SW480 (cell line): ENCODE results near the gene FSTL3.
"Not testable (repeated sequence)": the region's sequence is repeated elsewhere in the genome, so short reads cannot be mapped to it uniquely, and the experiment has no call there.

Experiments
- DNase-seq: peaks from one replicate; pipeline ENCODE4 v3.0.0-alpha.2; 2016; ENCODE audit warnings: low spot score

FSTL3 gene

DNA sequence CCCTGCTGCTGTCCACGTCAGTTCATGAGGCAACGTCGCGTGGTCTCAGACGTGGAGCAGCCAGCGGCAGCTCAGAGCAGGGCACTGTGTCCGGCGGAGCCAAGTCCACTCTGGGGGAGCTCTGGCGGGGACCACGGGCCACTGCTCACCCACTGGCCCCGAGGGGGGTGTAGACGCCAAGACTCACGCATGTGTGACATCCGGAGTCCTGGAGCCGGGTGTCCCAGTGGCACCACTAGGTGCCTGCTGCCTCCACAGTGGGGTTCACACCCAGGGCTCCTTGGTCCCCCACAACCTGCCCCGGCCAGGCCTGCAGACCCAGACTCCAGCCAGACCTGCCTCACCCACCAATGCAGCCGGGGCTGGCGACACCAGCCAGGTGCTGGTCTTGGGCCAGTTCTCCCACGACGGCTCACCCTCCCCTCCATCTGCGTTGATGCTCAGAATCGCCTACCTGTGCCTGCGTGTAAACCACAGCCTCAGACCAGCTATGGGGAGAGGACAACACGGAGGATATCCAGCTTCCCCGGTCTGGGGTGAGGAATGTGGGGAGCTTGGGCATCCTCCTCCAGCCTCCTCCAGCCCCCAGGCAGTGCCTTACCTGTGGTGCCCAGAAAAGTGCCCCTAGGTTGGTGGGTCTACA is 6.6 kb downstream of the FSTL3 start:
- DNase-seq, result no peak

DNA sequence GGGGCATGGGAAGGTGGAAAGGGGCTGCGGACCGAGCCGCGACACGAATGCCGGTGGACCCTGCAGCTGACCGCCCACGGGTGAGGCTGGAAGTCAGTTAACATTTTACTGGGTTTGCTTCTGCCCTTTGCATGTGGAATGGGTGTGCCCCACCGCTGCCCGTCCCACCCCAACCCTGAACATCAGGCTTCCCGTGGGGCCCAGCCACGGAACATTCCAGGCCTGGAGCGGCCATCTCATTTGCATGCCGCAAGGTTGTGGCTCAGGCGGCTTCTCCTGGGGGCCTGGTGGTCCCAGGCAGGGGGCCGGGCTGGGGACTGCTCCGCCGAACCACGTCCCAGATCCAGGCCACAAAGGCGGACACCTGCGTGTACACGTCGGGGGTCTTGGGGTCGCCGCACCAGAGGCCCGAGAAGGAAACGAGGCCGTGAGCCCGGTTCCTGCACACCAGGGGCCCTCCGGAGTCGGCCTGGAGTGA is 9.3 kb downstream of the FSTL3 start:
- DNase-seq, result no peak

DNA sequence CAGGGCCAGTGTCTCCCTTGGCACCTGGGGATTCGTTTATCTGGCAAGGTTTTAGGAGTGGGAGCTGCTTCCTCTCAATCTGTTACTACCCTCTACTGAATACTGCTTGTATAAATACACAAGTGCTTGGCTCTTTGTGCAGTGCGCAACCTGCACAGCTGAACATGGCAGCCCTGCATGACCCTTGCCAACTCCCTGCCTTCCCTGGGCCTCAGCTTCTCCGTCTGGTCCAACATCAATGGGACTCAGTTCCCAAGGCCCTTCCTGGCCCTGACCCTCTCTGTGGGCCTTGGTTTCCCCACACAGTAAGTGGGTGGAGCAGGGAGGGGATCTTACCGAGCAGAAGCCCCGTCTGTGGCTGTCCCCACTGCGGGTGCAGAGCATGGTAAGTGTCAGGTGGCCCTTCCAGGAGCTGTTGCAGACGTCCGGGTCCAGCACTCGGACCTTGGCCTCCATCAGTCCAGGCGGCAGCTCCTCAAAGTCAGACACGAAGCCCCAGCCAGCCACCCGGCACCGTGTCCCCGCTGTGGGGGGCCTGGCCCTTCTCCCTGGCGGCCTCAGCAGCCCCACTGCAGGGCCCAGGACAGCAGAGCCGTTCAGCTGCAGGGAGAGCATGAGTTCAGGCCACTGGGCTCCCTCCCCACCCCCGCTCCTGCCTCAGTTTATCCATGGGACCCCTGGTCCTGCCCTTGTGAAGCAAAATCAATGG is 10.6 kb downstream of the FSTL3 start:
- no peak for DNase-seq

DNA sequence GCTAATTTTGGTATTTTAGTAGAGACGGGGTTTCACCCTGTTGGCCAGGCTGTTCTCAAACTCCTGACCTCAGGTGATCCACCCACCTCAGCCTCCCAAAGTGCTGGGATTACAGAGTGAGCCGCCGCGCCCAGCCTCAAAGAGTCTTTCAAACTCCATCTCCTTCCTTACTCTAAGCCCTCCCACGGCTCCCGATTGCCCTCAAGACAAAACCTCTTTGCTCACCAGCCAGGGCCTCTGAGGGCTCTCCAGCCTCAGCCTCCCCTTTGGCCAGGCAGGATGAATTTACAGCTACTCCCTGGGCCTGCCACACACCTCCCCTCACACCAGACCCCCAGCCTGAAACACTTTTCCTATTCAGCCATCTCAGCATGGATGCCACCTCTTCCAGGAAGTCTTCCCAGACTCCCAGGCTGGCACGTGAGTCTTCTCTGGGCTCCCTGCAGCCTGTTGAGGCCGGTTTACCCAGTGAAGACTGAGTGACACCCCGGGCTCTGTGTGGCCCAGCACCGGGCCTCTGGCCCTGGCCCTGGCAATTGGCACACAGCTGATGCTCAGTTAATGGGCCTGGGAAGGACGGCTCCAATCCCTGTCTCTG is 11.5 kb downstream of the FSTL3 start:
- DNase-seq, result no peak

DNA sequence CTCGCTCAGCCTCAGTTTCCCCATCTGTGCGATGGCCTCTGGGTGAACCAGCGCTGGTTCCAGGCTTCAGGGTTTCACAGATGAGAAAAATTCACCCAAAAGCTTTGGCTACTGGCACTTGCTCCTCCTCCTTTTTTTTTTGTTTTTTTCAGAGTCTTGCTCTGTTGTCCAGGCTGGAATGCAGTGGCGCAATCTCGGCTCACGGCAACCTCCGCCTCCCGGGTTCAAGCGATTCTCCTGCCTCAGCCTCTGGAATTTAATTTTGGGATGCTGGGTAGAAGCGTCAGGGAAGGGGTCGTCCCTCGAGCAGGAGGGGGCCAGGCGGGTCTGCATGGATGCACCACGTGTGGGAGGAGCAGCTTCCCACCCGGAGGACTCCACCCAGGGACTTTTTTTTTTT is 12.0 kb downstream of the FSTL3 start:
- DNase-seq, result no peak

DNA sequence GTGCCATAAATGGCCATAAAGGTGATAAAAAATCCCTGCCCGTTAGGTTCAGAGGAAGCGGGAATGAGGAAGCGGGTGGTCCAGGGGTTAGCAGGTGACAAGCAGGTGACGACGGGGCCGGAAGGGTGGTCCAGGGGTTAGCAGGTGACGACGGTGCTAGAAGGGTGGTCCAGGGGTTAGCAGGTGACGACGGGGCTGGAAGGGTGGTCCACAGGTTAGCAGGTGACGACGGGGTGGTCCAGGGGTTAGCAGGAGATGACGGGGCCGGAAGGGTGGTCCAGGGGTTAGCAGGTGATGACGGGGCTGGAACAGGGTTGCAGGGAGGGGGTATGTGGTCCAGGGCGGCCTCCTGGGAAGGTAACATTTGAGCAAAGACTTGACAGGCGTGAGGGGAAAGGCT is 12.8 kb downstream of the FSTL3 start:
- DNase-seq, result no peak

DNA sequence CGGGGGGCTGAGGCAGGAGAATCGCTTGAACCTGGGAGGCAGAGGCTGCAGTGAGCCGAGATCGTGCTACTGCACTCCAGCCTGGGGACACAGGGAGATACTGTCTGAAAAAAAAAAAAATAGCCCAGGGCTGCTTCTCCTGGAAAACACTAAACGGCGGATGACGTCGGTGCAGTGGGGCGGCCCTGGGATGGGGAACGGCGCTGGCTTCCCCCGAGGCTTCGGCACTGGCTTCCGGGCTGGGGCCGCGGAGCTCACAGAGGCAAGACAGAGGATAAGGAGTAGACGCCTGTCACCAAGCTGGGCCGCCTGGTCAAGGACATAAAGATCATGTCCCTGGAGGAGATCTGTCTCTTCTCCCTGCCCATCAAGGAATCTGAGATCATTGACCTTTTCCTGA is 14.0 kb downstream of the FSTL3 start:
- no peak for DNase-seq

DNA sequence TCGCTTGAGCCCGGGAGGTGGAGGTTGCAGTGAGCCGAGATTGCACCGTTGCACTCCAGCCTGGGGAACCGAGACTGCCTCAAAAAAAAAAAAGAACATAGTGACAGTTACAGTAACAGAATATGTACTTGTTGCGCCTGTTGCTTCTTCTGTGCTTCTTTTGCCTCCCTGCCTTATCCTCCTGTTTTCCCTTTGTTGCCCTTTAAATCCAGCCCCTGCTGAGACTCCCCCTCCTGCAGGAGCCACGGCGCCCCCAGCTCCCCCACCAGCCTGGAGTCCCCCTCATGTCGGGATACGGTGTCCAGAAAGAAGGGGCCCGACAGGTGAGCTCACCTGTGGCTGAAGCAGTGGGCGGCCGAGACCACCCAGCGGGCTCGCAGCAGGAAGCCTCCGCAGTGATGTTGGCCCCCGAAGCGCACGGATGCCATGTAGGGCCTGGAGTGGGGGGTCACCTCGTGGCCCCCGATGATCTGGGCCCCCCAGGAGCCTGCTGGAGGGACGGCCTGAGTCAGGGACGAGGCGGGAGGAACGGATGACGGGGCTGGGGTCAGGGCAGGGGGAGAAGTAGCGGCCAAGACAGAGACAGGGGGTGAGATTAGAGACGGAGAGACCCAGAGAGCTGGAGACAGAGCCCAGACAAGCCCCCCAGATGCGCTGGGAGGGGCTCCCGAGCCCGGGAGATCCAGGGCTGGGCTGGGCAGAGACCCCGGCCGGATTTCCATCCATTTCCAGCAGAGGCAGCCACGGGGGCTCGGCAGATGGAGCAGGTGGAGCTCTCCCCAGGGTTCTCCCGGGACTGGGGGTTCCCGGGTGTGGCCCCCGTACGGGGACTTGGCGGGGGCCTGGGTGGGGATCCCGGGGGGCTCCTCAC is 18.5 kb downstream of the FSTL3 start:
- DNase-seq, result no peak

DNA sequence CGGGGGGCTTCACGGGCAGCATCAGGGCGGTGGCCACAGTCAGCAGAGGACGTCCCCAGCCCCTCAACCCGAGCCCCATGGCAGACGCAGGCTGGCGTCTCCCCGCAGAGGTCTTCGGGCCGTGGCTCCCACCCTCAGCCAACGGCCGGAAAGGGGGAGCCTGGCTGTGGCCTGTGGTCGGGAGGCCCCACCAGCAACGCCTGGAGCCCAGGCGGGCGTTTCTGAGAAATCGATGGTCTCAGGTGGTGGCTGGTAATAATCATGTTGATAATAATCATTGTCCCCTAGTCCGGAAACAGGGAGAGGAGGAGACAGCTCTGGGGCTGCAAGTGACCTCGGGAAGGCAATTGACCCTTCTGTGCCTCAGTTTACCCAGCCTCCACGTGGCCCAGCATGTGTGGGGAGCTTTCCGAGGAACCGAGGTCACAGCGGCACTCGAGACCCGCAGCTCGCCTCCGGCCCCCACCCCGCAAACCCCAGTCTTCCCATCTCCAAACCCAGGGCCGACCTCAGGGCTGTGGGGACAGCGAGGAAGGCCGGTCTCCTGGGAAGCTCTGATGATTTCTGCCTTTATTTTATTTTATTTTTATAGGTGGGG is 19.3 kb downstream of the FSTL3 start, which contains the start of gene PRSS57:
TSS of gene PRSS57 (minus strand) at position 101 of the 598 bp plus-strand sequence. CDS start at position 79, 22 bp downstream.
- DNase-seq, result no peak

DNA sequence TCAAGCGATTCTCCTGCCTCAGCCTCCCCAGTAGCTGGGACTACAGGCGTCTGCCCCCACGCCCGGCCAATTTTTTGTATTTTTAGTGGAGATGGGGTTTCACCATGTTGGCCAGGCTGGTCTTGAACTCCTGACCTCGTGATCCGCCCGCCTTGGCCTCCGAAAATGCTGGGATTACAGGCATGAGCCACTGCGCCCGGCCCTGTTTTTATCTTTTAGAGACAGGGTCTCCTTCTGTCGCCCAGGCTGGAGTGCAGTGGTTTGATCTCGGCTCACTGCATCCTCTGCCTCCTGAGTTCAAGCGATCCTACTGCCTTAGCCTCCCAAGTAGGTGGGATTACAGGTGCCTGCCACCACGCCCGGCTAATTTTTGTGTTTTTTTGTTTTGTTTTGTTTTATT is 22.3 kb downstream of the FSTL3 start:
- not testable (repeated sequence) for DNase-seq

DNA sequence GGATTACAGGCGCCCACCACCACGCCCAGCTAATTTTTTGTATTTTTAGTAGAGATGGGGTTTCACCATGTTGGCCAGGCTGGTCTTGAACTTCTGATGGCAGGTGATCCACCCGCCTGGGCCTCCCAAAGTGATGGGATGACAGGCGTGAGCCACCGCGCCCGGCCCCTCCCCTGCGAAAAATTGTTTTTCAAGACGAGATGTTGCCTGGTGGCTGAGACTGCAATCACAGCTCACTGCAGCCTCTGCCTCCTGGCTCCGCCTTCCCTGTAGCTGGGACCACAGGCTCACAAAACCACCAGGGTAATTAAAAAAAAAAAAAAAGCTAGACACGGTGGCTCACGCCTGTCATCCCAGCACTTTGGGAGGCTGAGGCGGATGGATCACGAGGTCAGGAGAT is 23.7 kb downstream of the FSTL3 start:
- DNase-seq, result not testable (repeated sequence)

DNA sequence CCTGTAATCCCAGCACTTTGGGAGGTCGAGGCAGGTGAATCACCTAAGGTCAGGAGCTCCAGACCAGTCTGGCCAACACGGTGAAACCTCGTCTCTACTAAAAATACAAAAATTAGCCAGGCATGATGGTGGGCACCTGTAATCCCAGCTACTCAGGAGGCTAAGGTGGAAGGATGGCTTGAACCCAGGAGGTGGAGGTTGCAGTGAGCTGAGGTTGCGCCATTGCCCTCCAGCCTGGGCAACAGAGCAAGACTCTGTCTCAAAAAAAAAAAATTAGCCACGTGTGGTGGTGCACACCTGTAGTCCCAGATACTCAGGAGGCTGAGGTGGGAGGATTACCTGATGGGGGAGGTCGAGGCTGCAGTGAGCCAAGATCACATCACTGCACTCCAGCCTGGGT is 26.7 kb downstream of the FSTL3 start:
- not testable (repeated sequence) for DNase-seq

DNA sequence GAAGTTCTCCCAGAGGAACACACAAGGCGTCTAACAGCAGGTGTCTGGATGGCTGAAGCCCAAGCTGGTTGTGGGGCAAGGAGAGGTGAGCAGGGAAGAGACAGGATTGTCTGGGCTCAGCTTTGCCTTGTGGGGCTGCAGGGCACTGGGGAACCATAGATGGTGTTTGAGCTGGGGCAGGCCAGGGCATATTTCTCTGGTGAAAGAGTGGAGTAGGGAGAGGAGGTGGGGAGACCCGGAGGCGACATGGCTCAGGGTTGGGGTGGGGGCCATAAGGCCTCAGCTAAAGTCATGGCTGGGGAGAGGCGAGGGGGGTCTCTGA is 27.1 kb downstream of the FSTL3 start:
- DNase-seq, result no peak

DNA sequence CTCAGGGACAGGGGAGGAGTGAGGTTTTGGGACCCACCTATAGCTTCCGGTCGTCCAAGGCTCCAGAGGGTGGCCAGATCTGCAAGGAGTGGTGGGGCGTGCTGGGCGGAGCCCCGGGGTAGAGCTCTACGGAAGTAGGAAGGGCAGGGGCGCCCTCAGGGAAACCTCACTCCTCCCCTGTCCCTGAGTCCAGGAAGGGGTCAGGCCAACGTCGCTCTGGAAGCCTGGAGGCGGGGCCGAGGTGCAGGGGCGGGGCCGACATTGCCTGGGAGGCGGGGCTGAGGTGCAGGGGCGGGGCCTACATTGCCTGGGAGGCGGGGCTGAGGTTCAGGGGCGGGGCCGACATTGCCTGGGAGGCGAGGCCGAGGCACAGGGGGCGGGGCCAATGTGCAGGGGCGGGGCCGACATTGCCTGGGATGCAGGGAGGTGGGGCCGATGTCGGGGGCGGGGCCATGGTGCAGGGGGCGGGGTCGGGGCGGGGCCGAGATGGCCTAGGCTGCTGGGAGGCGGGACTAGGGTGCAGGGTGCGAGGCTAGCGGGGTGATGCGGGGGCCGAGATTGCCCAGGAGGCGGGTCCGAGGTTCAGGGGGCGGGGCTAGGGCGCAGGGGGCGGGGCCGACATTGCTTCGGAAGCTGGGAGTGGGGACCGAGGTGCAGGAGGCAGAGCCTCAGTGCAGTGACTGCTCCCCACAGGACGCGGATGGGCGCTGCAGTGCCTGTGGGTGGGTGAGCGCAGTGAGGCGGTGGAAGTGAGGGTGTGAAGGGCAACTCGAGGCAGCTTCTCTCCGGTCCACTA is 27.7 kb downstream of the FSTL3 start:
- peak; percentile 50 for DNase-seq

DNA sequence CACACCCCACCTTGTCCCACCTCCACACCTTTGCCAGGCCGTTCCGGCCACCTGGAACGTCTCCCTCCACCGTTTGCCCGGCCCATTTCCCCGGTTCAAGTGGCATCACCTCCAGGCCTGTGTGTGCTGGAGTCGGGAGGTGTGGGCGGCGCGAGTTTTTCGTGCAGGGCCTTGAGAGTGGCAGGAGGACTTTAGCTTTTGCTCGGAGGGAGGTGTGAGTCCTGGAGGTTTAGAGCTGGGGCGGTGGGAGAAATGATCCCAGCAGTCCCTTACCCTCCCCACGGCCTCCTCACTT is 28.2 kb downstream of the FSTL3 start:
- no peak for DNase-seq

DNA sequence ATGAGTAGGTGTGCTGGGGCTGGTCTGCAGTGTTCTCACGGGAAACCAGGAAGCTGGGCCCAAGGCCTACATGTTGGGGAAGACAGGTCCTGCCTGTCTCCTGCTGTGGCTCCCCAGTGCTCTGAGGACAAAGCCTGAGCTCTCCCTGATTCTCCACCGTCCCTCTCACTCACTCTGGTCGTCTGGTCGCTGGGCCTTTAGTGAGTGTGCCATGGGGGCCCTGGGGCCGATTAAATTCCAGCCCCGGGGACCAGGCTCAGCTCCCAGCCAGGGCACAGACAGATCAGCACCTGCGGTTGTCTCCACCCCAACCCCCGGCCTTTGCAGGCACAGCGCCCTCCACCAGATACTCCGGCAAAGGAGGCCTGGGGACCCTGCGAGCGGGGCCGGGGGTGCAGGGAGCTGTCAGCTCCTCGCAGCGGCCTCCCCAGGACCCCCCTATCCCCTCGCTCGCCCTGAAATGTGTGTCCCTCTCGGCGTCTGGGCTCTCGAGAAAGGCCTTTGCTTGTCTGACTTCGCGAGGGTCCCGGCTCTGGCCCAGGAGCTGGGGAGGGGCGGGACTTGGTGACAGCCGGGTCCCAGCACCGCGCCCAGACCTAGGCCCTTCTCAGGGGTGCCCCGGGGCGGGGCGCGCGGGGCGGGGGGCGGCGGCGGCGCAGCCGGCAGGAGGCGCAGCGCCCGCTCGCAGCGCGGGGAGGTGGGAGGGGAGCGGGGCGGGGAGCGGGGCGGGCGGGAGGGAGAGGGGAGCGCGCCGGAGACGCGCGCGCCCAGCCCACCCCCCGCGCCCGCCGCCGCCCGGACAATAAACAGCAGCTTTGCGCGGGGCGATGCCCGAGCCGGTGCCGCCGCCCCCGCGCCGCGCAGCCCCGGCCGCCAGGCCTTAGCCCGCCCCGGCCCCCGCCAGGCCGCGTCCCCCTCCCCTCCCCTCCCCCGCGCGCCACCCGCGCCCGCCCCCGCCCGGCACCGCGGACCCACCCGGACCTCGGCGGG is 32.3 kb downstream of the FSTL3 start, which contains the start of gene PALM:
TSS of gene PALM (plus strand) at position 782 of the 990 bp plus-strand sequence. CDS start 212 bp downstream, outside the sequence.
- DNase-seq, result no peak

DNA sequence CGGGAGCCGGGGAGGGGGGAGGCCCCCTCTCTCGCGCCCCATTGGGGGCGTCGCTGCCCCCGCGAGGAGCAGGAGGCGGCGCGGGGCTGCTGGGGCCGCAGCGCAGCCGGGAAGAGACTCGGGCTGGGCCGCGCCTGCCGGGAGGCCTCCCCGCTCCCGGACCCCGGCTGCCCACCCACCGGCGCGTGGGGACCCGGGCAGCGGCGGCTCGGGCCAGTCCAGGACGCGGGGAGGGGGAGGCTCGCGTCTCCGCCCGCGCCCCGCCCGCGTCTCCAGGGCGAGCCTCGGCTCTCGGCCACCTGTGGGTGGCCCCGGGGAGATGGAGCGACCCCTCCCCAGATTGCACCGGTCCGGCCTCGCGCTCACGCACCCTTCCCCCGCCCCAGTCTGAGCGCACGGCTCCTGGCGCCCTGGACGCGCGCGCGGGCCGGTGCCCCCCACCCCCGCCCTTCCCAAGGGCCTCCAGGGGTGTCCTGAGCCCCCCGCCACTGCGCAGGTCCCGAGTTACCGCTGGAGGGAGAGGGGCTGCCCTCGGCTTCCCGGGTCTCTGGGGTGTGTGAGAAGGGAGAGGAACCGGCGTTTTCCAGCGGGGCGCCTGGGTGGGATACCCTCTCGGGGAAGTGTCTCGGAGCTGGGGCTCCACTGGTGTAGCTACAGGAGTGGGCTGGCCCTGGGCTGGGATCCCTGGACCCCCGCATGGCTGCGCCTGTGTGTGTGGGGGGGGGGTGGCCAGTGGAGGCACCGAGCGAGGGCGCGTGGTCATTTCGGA is 33.2 kb downstream of the FSTL3 start:
- no peak for DNase-seq

DNA sequence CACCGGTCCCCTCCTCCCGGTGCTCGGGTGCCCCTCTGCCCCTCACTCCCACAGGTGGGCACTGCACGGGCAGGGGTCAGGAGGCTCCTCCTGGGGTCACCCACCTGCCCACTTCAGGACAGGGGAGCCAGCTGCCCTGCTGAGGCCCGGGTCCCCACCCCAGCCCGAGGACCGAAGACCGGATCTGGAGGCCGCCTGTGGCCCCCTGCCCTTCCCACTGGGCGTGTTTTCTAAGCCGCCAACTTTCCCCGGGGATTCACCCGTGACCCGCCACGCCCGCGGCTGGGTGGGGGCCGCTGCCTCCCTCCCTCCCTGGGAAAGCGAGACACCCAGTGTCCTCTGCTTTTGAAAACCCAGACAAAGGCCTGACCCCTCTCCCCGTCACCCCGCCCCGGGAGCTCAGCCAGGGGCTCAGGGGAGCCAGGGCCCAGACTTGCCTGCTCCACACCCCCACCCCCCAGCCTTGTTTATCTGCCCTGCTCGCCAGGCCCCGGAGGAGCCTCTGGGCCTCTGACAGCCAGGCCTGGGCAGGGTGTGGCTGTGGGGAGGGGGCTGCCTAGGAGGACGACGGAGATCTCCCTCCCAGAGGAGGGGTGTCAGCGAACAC is 33.9 kb downstream of the FSTL3 start:
- no peak for DNase-seq

DNA sequence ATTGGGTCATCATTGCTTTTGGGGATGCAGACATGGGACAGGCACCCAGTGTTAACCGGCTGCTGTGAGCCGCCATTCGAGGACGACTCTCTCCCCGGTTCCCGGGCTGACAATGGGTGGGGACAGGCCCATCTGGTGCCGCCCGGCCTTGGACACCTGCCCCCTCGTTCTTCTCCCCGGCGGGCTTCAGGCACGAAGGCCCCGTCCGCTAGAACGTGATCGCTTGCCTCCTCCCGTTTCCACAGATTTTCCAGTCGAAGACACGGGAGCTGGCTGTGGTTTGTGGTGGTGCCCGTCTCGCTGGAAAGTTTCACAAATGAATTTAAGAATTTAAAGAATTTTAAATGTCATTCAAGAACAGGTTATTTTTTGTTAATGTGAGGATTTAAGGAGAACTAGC is 34.6 kb downstream of the FSTL3 start:
- no peak for DNase-seq
